ENCODE data around the gene ALK. TPM values are rescaled to one million over a fixed set of nuclear protein-coding genes. Genes with fewer than 3 reads are reported as not detected.

The ALK gene
- total RNA-seq, 4 donors from 2014 or later, result 0.83 to 1.6 (median 1.2) TPM

- Histone ChIP-seq H3K27me3 (peaks cover 0 to 26% (median 0%) of the 10 kb centered on the region in 4 donors), H3K9me3 (no peaks in the 10 kb centered on the region), H3K4me3 (no peak overlapping the region), H3K36me3 (no peaks in the 10 kb centered on the region), H3K27ac (replicated peaks in 1 of 4) (no peak overlapping the region), H3K4me1 (peaks cover 0 to 8% (median 2%) of the 10 kb centered on the region in 4 donors)
- WGBS, result 45% methylated on average over 2 of the region's 2 CpGs
- DNase-seq (ENCODE audit: extremely low spot score), result no peak
- TF ChIP-seq, protein P1, sequence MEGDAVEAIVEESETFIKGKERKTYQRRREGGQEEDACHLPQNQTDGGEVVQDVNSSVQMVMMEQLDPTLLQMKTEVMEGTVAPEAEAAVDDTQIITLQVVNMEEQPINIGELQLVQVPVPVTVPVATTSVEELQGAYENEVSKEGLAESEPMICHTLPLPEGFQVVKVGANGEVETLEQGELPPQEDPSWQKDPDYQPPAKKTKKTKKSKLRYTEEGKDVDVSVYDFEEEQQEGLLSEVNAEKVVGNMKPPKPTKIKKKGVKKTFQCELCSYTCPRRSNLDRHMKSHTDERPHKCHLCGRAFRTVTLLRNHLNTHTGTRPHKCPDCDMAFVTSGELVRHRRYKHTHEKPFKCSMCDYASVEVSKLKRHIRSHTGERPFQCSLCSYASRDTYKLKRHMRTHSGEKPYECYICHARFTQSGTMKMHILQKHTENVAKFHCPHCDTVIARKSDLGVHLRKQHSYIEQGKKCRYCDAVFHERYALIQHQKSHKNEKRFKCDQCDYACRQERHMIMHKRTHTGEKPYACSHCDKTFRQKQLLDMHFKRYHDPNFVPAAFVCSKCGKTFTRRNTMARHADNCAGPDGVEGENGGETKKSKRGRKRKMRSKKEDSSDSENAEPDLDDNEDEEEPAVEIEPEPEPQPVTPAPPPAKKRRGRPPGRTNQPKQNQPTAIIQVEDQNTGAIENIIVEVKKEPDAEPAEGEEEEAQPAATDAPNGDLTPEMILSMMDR (IDR thresholded peaks at IDR 0.05), result no peak
- TF ChIP-seq EP300 (IDR thresholded peaks at IDR 0.05), result no peak
- TF ChIP-seq POLR2A (IDR thresholded peaks at IDR 0.05; ENCODE audit: low read depth), result no peak
- no peak for TF ChIP-seq POLR2AphosphoS5 (IDR thresholded peaks at IDR 0.05)
- intact Hi-C loops (cut with DNase I), result no loop called here
These were observed 599.4 kb downstream of the ALK start for GRCh38 chr2:29322011-29322410.

DNA sequence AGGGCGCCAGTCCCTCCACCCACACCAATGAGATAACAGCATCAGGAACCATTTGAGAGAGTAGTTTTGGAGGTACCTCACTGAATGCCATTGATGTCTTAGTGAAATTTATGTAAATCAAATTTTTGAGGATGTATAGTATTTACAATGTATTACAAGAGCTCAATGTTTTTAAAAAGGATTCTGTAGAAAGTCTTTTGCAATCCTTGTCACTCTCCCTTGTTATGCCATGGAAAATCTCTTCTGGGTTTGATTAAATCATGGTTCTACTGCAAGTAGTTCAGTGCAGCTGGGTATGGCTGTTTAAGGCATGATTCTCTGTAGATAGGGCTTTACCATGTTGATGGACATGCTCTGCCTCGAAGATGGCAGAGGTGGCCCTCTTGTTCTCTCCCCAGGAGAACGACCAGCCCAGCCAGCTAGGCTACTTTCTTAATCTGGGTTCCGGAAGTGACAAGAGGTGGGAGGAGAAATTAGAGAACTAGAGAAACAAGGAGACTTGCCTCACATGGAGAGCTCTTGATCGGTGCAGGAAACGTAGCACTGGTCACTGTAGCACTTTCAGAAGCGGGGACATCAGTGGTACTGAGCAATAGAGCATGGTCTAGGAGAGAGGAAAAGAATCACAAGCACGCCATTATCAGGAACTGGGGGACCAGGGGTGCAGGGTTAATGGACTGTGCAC is 603.4 kb downstream of the ALK start:
- Histone ChIP-seq H3K4me3 (no peak overlapping the region), H3K4me1 (peaks cover 0 to 14% (median 4%) of the 10 kb centered on the region in 4 donors), H3K9me3 (no peaks in the 10 kb centered on the region), H3K36me3 (no peaks in the 10 kb centered on the region), H3K27ac (replicated peaks in 1 of 4) (no peak overlapping the region), H3K27me3 (peaks cover 0 to 19% (median 0%) of the 10 kb centered on the region in 4 donors)
- intact Hi-C loops (cut with DNase I), result no loop called here
- DNase-seq (ENCODE audit: extremely low spot score), result no peak
- TF ChIP-seq POLR2AphosphoS5 (IDR thresholded peaks at IDR 0.05), result no peak
- TF ChIP-seq EP300 (IDR thresholded peaks at IDR 0.05), result no peak
- no peak for TF ChIP-seq POLR2A (IDR thresholded peaks at IDR 0.05; ENCODE audit: low read depth)
- TF ChIP-seq, protein P1 (IDR thresholded peaks at IDR 0.05), result no peak
- WGBS, result 77% methylated on average over 8 of the region's 8 CpGs

- Histone ChIP-seq H3K4me3 (no peak overlapping the region), H3K4me1 (peaks cover 0 to 14% (median 4%) of the 10 kb centered on the region in 4 donors), H3K36me3 (no peaks in the 10 kb centered on the region), H3K27me3 (peaks cover 0 to 27% (median 0%) of the 10 kb centered on the region in 4 donors), H3K9me3 (no peaks in the 10 kb centered on the region), H3K27ac (replicated peaks in 1 of 4) (no peak overlapping the region)
- intact Hi-C loops (cut with DNase I), result no loop called here
- 8% methylated on average over 3 of the region's 3 CpGs for WGBS
- no peak for DNase-seq (ENCODE audit: extremely low spot score)
- TF ChIP-seq EP300 (IDR thresholded peaks at IDR 0.05) (no peak), POLR2AphosphoS5 (IDR thresholded peaks at IDR 0.05) (peak; percentile 8 to 16), POLR2A (IDR thresholded peaks at IDR 0.05; ENCODE audit: low read depth) (no peak)
- TF ChIP-seq, protein P1 (IDR thresholded peaks at IDR 0.05), result peak in 1 of 3 experiments; percentile 8
These were observed 604.3 kb downstream of the ALK start for GRCh38 chr2:29317077-29317517.

DNA sequence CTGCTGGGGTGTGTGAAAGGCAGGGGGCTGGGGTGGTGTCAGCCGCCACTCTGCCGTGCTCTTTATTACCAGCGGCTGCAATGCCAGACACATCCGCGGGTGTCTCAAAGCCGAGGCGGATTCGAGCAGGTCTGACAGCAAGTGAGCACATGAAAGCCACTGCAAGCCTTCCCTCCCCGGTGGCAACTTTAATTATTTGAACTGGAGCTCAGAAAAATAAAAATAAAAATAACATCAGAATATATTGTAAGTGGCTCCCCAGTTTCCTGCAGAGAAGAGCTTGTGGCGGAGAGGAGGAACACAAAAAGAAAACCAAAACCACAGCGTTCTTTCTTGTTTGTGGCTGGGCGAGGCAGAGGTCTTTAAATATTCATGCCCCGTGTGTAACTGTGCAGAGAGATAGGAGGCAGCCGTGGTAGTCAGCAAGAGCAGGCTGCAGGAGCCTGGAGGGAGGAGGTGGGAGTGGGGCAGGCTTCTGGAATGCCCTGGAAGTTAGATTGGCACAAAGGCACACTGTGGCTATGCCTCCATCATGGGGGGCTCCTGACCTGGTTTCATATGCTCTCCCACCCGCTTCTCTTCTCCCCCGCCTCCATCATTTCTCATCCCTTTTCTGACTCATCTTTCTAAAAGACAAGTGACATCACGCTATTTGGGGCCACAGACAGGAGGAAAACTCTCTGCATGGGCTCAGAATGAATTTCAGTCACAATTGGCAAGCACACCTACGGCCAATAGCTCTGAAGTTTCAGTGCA is 606.4 kb downstream of the ALK start:
- H3K4me1 ChIP-seq, result peaks cover 0 to 14% (median 4%) of the 10 kb centered on the region in 4 donors
- intact Hi-C loops (cut with DNase I), result no loop called here
- peaks cover 0 to 25% (median 0%) of the 10 kb centered on the region in 4 donors for H3K27me3 ChIP-seq
- H3K4me3 ChIP-seq, result peak overlapping the region in 1 of 4 donors; percentile 14
- 59% methylated on average over 18 of the region's 18 CpGs for WGBS
- no peak for DNase-seq (ENCODE audit: extremely low spot score)
- H3K9me3 ChIP-seq, result no peaks in the 10 kb centered on the region
- no peaks in the 10 kb centered on the region for H3K36me3 ChIP-seq
- TF ChIP-seq POLR2AphosphoS5 (IDR thresholded peaks at IDR 0.05) (no peak), EP300 (IDR thresholded peaks at IDR 0.05) (no peak), POLR2A (IDR thresholded peaks at IDR 0.05; ENCODE audit: low read depth) (no peak)
- TF ChIP-seq, protein P1 (IDR thresholded peaks at IDR 0.05), result no peak
- H3K27ac ChIP-seq (replicated peaks in 1 of 4), result no peak overlapping the region

Data from esophagus muscularis mucosa (tissue), 4 donors.